NOMO-1 treated with dmso at 0.1 percent for 144 hours (cell line): ENCODE results near the gene LRRC74B.

Experiments
- DNase-seq: peaks from one replicate; lab custom pipeline; 2025; ENCODE audit not compliant: unreplicated experiment; lab: John Stamatoyannopoulos, UW

Gene LRRC74B

DNA sequence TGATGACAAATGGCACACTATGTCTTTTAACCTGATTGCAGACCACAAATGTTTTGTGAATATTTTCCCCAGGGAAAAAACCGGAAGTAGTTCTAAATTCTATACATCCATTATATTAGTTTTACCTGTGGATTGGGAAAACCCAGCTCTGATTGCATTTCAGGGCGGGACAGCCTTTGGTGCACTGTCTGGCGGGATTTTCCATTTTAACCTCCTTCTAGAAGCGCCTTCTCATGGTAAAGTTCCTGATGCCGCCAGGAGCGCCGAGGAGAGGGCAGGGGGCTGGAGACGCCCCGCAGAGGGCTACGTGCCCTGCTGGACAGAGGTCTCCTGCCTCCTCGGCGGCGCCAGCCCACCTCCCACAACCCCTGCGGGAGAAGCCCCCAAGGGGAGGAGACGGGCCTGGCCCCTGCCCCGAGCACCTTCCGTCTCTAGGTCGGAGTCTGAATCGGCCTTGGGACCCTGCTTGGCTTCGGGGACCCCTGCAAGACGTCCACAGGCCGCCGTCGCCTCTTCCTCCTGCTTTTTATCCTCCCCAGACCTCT is 32.0 kb upstream of the LRRC74B start:
- no peak for DNase-seq

DNA sequence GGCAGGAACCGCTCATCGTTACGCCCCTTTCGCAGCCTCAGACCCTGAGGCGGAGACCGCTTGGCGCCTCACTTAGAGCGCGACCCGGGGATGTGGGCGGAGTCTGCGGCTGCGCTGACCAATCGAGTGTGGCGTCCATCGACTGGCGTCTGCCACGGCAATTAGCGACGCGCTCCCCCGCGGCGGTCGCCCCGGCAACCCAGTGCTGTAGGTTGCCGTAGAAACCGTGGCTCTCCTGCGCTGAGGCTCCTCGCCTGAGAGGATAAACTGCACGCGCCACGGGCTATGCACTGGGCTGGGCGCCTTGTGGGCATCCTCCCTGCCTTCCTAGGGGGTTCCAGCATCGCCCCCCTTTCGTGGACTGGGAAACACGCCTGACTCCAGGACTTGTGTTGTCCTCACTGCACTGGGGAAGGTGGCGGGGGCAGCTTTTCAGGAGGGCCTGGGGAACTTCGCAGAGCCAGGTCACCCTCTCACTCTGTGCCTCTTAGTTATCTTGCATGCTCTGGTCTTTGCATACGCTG is 31.5 kb upstream of the LRRC74B start:
- peak; percentile 89 for DNase-seq

DNA sequence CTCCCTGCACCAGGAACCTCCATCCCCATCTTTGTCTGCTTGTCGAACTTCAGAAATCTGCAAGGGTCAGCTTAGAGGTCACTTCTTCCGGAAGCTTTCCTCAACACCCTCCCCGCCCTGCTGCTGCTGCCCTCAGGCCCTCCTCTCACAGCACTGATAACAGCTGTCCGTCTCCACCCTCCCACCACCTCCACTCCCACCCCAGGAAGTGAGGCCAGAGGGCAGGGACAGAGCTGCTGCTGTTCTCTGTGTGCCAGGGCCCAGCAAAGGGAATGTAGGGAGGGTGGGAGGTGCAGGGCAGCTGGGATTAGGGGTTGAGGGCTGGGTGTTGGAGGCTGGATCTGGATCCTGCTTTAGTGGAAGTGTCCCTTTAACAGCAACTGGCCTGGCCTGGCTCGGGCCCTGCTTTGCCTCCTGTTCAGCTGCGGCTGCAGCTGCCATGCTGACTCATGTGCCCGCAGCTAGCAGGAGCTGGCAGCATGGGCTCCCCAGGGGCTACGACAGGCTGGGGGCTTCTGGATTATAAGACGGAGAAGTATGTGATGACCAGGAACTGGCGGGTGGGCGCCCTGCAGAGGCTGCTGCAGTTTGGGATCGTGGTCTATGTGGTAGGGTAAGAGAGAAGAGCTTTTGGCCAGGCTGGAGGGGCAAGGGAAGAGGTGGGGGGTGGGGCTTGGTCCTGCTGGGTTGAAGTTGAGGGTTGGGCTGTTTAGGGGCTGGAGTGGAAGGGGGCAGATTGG is 30.9 kb upstream of the LRRC74B start, which contains the start of gene P2RX6:
Gene P2RX6, plus strand, starts transcription at position 440 of the 740 bp plus-strand sequence. Its CDS starts 10 bp downstream, at position 450.
- no peak for DNase-seq

DNA sequence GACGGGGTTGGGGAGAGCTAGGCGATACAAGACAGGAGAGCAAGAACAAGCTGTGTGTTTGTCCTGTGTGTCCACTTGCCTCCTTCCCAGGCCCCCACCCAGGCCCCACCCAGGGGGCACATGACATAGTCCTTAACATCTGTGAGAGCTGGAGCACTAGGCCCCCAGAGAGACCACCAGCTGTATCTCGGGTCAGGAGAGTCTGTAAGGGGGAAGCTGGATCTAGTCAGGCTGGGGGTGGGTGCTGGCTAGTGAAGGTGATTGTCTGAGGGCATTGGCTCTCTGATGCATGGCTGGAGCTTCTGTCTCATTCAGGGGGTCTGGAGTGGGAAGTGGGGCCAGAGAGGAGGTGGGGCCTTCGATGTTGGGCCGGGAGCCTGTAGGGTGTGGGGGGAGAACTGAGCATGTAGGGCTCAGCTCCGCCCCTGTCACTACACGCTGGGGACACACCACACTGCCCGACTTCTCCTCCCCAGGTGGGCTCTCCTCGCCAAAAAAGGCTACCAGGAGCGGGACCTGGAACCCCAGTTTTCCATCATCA is 30.2 kb upstream of the LRRC74B start:
- no peak for DNase-seq

DNA sequence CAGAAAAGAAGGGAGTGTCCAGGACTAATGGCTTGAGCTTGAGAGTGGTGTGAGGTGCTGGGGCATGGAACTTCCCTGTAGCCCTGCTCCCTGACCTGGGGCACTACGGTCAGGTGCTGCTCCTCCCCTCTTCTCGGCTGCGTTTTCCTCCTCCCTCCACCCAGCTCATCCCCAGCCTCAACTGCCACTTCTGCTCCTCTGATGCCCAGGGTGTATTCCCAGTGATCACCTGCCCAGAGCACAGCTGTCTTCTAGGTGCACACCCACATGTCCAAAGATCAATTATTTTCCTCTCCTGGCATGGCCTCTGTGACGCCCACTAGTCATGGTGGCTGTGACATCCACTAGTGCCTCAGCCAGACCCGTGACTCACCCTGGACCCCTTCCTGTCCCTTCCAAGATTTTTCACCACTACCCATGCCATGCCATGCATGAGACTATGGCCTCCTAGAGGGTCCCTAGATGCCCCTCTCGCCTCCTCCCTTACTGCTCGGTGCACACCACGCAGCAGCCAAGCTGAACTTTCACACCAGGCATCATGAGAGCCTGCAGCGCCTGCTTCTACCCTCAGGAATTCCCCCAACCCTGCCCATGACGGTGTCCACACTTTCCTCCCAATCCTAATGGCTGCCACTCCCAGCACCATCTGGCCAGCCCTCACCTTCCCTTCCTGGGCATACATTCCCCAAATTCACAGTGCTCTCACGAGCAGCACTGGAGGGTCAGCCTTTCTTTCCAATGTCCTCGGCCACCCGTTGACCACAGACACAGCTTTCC is 28.9 kb upstream of the LRRC74B start:
- no peak for DNase-seq

DNA sequence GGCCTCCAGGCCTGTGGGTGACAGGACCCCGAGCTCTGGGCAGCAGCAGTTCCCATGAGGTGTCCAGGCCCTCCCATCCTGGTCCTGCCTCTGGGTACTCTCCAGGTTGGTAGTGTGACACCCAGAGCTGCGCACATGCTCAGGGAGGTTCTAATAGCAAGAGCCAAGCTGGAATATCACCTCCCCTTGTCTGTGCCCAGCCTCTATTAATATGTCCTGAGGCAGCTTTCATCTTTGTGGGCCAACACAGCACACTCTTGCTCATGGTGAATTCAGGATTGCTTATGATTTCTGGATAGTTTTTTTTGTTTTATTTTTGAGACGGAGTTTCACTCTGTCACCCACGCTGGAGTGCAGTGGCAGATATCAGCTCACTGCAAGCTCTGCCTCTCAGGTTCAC is 27.4 kb upstream of the LRRC74B start:
- no peak for DNase-seq

DNA sequence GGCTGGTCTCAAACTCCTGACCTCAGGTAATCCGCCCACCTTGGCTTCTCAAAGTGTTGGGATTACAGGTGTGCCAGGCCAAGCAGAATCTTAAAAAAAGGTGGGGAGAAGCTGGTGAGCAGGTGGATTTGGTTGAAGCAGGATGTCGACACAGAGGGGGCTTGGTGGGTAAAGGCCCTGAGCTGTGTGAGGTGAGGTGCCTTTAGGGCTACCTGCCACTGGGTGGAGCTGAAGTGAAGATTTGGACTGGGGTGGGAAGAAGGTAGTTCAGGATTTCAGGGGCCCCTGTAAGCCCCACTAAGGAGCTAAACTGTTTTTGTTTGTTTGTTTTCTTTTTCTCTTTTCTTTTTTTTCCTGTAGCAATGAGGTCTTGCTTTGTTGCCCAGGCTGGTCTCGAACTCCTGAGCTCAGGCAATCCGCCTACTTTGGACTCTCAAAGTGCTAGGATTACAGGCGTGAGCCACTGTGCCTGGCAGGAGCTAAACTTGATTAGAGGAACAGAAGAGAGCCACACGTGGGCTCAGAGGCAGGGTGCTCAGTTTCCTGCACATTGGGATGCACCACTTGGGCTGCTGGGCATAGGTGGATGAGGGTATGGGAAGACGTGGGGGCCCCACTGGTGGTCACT is 24.8 kb upstream of the LRRC74B start:
- peak; percentile 3 for DNase-seq

DNA sequence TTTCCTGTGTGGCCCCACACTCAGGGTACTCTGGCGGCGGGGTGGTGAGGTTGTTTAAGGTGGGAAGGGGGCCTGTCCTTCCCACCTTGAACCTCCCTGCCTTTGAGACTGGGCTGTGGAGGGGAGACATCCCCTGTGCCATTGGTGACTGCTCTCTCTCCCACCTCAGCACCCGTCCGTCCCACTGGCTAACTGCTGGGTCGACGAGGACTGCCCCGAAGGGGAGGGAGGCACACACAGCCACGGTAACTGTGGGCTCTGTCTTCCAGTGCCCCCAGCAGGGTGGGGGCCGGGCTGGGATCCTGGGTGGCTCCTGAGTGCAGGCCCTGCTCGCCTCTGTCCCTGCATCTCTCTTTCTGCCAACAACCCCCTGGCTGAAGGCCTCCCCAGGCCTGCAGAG is 23.2 kb upstream of the LRRC74B start:
- DNase-seq: no peak

DNA sequence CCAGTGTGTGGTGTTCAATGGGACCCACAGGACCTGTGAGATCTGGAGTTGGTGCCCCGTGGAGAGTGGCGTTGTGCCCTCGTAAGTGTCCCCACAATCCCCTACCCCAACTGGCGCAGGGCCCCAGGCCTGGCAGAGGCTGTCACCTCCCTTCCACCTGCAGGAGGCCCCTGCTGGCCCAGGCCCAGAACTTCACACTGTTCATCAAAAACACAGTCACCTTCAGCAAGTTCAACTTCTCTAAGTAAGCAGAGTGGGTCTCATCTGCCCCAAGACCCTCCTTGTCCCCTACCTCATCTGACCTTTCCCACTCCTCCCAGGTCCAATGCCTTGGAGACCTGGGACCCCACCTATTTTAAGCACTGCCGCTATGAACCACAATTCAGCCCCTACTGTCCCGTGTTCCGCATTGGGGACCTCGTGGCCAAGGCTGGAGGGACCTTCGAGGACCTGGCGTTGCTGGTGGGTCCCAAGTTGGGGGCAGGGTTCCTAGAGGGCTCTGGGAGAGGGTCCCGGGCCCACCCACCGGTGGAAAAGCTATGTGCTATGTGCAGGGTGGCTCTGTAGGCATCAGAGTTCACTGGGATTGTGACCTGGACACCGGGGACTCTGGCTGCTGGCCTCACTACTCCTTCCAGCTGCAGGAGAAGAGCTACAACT is 22.7 kb upstream of the LRRC74B start:
- DNase-seq: no peak

DNA sequence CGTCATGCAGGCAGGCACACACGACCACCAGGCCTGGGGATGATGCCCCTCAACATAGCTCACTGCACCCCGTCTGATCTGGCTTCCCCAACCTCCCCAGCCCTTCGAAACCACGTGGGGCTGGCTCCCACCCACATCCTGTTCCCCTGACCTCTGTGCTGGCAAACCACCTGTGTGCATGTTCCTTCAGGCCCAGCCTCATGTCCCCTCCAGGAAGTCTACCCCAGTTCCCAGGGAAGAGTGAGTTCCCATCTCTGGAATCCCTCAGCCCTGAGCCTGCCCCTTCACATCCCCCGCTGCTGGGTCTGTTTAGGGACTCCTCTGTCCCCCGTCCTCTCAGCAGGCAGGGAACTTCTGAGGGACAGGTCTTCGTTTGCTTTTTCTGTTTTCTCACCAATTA is 20.5 kb upstream of the LRRC74B start:
- DNase-seq: no peak

DNA sequence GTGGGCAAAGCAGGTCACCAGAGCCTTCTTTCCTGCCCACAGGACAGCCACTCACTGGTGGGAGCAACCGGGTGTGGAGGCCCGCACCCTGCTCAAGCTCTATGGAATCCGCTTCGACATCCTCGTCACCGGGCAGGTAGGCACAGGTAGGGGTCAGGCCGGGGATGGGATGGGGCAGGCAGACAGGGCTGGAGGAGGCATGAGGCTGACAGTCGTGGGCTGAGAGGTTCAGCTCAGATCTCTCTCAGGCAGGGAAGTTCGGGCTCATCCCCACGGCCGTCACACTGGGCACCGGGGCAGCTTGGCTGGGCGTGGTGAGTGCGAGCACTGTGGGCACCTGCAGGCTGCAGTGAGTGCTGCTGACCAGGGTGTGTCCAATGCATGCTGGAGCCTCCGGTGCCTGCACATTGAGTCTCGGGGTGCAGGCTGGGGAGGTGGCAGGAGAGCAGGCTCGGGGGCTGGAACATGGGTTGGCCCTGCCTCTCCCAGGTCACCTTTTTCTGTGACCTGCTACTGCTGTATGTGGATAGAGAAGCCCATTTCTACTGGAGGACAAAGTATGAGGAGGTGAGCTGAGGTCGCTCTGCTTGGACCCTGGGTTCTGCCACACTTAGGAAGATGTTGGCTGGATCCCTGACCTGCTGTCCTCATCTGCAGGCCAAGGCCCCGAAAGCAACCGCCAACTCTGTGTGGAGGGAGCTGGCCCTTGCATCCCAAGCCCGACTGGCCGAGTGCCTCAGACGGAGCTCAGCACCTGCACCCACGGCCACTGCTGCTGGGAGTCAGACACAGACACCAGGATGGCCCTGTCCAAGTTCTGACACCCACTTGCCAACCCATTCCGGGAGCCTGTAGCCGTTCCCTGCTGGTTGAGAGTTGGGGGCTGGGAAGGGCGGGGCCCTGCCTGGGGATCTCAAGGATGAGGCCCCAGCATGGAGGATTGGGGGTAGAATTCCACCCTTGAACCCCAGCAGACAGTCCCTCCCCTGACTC is 19.7 kb upstream of the LRRC74B start:
- DNase-seq: no peak

DNA sequence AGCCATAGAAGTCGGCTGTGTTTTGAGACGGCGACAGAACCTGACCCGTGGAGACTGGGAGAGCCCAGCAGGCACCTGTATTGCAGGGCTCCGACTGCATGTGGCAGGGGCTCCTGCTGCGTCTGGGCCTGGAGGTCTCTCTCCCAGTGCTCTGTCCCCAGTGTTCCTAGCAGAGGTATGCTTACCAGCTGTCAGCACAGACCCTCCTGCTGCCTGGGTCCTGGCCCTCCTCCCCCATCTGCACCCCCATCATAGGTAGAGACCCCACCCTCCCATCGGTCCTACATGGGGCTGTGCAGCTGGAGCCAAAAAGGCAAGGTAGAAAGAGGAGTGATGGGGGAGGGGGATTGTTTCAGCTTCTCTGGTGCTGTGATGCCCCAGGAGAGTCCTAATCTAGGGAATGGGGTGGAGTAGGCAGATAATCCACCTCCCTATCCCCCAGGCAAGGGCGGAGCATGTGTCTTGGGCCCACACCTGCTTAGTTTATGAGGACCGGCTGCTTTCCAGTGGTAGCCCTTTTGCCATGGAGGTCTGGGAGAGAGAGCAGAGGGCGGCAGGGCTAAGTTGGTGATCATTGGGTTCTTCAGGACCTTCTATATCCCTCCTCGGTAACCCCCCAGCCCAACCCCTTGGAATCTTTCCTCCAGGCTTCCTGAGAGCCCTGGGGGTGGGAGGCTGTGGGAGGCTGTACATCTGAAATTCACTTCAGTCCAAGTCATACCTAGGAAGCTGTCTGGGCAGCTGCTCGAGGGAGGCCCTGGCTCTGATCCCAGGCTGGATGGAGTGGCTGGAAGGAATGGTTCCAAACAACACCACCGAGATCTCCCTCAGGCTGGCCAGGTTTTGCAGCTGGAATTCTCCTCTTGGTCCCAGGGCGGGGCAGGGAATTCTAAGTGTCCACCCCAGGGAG is 18.7 kb upstream of the LRRC74B start:
- no peak for DNase-seq

DNA sequence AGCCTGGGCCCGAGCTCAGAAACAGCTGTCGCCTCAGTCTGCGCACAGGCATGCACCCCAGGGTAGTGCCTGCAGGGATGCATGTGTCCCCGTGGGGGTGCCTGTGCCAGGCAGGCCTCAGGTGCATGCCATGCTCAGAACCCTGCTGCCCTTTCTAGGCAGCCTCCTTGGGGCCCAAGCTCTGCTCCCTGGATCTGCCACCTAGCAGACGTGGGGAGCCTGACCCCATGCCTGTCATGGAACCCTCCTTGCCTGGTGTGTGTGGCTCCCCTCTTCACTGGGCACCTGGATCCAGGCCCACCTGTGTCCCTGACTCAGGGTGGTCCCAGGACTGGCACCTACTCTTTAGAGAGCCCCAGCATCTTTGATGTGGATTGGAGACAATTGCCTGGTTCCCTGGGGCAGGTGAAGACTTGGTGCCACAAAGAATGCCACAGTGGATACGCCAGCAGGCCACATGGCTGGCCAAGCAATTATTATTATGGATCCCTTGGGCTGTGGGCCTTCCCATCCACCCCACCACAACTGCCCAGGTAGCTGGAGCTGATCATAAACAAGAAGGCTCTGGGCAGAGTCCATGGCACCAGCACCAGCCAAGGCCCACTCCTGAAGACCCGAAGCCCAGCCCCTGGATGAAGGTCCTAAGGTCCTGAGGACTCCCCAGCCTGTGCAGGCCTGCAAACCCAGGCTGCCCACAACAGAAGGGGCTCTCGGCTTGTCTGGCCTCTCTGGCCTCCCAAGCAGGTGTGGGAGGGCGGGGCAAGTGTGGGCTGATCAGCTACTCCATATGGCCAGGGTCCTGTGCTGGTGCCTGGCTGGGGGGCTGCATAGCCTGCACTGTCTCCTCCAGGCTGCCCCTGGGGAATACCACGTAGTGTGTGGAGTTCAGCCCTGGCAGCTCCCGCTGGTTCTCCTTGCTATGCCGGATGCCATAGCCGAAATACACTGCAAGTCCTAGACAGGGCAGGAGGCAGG is 17.2 kb upstream of the LRRC74B start:
- no peak for DNase-seq

DNA sequence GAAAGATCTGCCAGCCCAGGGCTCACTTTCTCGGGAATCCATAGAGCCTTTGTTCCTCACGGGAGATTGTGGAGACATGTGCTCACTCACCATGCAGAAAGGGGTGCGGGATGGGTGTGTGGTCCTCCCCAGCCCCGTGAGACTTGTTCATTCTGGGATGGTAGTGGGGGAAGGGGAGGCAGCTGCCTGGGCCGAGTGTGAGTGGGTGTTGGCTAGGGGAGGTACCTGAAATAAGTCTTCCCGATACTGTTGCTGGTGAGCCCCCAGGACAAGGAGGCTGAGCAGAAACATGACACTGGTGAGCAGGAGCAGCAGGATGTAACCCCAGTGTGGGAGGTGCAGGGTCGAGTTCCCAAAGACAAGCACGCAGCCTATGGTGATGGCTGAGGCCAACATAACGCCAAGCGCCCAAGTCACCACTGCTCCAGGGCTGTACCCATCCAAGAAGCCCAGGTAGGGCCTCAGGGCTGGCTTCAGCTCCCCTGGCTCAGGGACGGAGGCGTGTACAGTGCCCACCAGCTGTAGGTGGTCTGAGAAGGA is 16.2 kb upstream of the LRRC74B start:
- DNase-seq: no peak

DNA sequence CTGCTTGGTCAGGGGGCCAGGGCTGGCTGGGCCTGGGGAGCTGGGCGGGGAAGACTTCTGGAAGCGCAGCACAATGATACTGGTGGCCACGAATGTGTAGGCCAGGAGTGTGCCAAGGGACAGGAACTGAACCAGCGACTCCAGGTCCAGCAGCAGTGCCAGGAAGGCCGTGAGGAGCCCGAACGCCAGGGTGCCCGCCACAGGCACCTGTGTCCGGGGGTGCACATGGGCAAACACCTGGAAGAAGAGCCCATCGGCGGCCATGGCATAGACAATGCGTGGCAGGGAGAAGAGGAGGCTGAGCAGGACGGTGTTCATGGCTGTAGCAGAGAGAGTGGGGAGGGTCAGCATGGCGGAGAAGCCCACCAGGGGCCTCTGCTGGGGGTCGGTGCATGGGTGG is 15.7 kb upstream of the LRRC74B start:
- DNase-seq: no peak

DNA sequence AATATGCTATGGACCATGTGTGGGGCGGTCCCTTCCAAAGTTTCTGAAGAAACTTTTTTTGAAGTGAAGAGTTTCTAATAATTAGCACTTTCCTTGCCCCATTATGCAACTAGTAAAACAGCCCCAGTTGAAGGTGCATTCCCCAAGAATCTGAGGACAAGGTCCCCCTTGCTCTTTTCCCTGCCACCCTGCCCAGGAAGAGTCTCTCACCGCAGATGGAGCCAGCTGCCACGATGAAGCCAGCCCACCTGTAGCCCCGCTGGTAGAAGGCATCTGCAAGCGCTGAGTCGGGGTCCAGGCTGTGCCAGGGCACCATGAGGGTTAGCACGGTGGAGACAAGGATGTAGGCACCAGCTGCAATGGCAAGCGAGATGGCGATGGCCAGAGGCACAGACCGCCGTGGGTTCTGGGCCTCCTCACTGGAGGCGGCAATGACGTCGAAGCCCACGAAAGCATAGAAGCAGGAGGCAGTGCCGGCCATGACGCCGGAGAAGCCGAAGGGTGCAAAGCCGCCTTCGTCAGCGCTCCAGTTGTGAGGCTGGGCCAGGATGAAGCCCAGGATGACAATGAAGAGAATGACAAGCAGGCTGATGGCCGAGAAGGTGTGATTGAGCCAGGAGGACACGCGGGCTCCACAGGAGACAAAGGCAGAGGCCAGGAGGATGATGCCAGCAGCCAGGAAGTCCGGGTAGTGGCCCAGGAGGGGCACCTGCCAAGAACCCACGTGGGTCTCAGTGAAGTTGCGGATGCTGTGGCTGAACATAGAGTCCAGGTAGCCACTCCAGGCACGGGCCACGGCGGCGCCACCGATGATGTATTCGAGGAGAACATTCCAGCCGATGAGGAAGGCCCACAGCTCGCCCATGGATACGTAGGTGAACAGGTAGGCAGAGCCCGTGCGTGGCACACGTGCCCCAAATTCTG is 14.9 kb upstream of the LRRC74B start:
- DNase-seq: no peak
